Inferior parietal cortex (tissue), 1 donor: ENCODE measurements around the gene BCDIN3D.

ENCODE experiments used
- DNase-seq: peaks from one replicate; pipeline ENCODE4 v3.0.0-alpha.2; 2016; ENCODE audit errors: extremely low spot score

The BCDIN3D gene

DNA sequence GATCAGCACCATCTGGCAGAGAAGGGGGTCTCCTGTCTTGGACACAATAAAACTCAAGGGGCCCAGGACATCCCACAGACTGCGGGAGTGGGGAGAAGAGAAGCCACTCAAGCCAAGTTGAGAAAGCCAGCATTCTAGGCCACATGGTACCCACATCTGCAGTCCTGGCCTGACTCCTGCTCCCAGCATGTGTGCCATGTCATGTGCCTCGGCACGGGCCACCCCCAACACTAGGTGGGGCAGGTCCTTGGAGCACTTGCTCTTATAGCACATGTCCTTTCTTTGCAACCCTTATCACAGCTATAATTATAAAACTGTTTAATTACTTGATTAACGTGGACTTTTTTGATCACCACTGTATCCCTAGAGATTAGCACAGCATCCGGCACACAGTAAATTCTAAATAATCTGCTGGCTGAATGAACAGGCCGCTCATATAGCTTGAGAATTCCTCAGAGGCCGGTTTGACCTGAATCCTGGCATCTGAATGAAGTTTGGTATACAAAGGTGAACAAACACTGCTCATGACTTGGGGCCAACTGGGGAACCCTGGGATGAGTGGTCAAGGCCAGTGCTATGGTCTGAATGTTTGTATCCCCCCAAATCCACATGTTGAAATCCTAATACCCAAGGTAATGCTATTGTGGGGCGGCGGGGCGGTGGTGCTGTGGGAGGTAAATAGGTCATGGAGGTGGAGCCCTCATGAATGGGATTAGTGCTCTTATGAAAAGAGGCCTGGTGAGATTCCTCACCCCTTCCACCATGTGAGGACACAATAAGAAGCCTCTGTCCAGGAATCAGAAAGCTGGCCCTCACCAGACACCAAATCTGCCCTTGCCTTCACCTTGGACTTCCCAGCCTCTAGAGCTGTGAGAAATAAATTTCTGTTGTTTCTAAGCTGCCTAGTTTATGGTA lies 21.3 kb downstream of the BCDIN3D start:
- DNase-seq, result no peak

DNA sequence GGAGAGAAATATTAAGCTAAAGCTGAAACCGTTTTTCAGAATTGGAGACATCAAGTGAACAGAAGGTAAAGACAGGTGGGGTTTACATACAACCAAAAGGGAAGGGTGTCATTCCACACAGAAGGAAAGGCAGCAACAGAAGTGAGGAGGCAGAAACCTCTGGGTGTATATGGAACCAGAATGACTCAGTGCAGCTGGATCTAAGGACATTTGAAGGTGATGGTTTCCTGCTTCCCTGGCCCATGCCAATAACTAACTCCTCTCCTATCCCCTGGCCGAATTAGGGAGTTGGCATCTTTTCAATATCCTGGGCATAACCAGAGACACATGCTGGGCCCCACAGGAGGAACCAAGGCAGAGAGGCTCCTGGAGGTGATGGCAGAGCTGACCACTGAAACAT lies 23.1 kb downstream of the BCDIN3D start:
- no peak for DNase-seq

DNA sequence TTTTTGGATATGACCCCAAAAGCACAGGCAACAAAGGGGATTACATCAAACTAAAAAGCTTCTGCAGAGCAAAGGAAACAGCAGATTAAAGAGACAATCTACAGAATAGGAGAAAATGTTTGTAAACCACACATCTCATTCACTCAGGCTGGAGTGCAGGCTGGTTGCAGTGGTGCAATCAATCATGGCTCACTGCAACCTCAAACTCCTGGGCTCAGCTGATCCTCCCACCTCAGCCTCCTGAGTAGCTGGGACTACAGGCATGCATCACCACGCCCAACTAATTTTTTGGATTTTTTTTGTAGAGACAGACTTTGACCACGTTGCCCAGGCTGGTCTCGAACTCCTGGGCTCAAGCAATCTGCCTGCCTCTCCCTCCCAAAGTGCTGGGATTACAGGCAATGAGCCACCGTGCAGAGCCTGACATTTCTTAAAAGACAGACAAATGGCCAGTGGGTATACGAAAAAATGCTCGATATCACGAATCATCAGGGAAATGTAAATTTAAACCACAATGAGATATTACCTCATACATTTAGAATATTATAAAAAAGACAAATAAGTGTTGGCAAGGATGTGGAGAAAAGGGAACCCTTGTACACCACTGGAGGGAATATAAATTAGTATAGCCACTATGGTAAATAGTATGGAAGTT lies 24.5 kb downstream of the BCDIN3D start:
- DNase-seq, result no peak

DNA sequence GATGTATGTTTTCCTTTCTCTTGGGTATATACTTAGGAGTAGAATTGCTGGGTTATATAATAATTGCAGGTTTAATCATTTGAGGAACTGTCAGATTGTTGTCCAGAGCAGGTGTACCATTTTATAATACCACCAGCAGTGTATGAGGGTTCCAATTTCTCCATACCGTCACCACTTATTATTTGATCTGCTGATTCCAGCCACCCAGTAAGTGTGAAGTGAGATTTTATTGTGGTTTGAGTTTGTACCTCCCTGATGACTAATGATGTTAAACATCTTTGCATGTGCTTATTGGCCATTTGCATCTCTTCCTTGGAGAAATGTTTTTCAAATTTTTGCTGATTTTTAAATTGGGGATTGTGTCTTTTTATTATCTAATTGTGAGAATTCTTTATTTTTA lies 29.8 kb downstream of the BCDIN3D start:
- DNase-seq, result no peak

DNA sequence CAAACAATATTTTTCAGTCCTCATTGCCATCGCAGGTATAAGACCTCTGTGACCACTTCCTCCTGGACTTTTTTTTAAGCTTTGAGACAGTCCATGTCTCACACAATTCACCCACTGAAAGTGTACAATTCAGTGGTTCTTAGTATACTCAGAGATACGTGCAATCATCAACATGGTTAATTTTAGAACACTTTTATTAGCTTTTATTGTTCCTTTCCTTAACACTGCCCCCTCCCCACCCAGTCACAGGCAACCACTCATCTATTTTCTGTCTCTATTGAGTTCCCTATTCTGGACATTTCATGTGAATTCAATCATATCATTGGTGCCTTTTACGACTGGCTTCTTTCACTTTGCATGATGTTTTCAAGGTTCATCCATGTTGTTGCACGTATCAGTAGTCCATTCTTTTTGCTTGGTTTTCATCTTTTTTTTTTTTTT lies 30.9 kb downstream of the BCDIN3D start:
- DNase-seq, result no peak

DNA sequence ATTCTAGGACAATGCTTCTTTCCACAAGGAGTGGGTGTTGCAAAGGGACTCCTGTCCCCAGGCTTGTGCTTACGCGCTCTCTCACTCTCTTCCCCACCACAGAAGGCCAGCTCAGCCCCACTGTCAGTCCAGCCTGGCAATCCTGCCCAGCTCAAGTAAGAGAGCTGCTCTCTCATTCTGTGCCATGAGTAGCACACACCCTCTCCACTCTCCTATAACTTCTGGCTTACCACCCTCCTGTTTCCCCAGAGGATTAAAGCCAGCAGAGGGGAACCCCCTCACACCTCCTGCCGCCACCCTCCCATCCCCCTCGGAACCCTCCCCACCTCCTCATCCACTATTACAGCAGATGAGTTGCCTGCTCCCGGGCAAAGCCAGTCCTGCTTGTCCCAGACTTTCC lies 31.8 kb downstream of the BCDIN3D start:
- DNase-seq, result no peak

DNA sequence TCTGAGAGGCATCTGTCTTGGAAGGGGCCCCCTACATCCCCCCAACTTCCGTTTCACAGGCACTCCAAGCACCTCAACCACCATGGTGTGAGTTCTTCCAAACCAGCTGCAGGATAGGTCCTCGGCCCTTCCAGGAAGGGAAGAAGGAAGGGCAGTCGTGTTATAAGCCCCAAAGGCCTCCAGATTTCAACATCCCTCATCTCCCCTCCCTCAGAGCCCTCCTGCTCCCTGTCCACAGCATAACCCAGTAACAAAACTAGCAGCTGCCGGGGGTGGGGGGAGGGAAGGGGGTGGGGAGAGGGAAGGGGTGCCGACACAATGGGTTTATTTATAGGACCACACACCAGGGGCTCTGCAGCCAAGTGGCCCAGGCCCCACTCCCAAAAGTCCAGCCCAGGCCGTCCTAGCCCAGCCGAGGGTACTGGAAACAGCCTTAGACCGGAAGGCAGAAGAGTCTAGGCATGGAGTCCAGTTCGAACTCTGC lies 33.0 kb downstream of the BCDIN3D start:
- no peak for DNase-seq

DNA sequence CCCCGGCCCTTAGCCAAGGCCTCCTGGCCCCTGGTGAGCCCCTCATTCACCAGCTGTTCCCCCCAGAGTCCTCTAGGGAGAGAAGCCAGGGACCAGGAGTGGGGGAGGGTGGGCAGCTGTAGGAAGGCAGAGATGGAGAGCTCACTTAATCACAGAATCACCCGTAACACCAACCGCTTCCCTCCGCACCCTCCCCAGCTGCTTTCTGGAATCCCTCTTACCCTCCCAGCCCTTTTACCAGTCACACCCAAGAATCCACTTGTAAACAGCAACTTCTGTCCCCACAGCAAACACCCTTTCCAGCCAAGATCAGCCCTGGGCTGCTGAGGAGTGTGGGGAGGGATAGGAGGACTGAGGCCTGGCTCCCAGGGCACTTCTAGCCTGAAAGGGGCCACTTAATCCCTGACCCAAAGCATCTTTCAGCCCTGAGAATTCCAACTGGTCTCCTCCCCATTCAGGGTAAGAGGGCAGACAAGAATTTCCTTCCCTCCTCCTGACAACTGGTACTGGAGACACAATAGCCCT lies 33.5 kb downstream of the BCDIN3D start:
- DNase-seq, result no peak

DNA sequence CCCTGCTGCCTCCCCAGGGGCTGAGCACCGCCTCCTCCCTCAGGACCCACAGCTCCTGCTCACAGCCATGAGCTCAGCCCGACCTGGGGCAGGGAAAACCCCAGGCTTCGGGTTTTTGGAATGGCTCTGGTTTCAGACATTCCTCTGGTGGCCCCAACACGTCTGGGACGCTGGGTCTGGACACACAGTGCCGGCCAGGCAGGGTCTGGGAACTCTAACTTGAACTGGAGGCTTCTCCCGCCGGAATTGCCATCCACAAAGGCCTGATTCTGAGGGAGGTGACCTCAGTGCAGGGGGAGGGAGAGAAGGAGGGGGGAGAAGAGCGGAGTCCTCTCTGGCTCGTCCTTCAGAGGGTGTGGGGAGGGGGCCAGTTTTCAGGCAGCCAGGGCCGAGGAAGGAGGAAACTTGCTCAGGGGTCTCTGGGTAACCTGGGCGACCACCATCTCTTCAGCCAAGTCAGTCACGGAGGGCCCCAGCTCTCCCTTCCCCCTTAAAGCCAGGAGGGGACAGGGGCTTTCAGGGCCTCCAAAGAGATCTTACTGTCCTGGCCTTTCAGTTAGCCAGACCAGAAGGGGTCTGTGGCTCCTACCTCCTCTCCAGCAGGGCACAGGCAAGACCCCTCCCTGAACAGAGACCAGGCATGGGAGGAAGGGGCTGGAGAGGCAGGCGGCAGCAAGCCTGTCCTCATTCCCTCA lies 34.1 kb downstream of the BCDIN3D start:
- DNase-seq, result peak; percentile 43

DNA sequence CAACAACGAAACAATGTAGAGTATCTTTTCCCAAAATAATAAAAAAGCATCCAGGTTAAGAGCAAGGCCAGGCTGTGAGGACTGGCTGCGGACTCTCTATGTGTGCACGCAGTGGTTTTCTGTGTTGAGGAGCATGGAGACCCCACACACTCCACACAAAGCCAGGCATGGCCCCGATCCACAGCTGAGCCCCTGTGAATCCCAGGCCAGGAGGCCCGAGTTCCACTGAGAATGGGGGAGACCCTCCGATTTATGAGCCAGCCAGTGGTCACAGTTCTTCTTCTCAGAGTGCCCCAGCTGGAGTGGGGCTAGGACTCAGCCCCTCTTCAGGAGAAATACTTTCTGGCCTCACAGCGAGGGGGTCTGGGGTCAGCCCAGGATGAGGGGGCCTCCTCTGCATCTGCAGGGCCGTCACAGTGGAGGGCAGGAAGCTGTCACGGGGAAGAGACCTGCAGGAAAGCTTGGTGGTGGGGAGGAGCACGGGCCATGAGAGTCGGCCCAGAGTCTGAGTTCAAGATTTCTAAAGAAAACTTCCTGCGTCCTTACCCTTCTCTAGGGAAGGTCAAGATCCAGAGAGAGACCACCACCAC lies 34.8 kb downstream of the BCDIN3D start:
- DNase-seq, result no peak

DNA sequence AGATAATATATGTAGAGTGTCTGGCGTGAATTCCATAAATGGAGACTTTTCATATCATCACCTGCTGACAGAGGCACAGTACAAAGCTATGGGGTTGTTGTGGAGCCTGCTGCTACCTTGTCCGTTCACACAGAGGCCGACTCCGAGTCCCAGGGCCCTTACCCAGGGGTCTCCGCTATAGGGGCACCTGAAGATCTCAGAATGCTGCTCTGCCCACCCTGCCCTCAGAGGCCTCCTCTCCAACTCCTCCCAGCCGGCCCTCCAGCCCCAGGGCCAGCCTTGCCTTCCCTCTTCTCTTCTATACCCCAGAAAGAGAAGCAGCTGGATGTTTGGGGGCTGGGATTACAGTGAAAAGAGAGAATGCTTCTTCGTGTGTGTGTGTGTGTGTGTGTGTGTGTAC lies 36.0 kb downstream of the BCDIN3D start:
- no peak for DNase-seq

DNA sequence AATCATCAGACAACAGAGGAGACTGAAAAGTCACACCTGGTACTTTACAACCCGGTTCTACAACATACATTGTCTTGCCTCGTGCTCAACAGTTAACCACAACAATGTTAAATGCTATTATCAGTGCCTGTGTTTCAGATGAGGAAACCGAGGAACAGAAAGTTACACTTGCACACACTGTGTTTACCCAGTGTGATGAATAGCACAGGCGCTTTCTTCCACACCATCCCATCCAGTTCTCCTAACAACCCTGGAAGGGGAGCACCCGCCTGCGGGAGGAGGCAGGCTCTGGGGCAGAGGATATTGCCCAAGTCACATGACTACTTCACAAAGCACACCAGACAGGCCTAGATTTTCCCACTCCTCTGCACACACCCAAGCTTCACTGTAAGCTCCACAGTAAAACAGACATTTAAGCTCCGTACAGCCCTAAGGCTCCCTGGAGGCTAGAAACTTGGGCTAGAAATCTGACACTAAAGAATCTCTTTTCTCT lies 36.5 kb downstream of the BCDIN3D start:
- no peak for DNase-seq

DNA sequence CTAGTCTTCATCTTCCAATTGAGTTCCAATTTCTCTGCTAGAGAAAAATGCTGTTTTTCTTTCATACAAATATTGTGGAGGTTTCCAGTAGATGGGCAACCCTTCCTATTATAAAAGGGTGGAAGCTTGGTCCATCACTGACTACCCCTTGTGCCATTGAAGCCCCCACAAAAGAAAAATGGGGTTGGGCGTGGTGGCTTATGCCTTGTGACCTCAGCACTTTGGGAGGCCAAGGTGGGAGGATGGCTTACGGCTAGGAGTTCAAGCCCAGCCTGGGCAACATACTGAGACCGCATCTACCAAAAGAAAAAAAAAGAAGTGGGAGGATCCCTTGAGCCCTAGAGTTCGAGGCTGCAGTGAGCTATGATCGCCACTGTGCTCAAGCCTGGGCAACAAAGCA lies 37.5 kb downstream of the BCDIN3D start:
- DNase-seq, result no peak

DNA sequence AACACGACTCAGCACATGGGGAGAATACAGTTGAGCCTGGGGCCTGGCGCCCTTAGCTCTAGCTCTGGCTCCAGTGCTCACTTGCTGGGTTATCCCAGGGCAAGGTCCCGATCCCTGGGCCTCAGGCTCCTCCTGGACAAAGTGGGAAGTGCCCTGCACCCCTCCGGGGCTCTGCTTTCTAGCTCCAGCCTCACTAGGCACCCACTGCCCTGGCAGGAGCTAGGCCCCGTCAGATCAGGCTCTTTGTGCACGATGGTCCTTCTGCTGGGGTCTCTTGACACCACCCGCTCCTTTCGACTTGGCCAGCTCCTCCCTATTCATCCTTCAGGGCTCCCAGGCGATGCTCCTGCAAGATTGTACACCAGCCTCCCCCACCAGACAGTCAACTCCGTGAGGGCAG lies 38.1 kb downstream of the BCDIN3D start:
- no peak for DNase-seq

DNA sequence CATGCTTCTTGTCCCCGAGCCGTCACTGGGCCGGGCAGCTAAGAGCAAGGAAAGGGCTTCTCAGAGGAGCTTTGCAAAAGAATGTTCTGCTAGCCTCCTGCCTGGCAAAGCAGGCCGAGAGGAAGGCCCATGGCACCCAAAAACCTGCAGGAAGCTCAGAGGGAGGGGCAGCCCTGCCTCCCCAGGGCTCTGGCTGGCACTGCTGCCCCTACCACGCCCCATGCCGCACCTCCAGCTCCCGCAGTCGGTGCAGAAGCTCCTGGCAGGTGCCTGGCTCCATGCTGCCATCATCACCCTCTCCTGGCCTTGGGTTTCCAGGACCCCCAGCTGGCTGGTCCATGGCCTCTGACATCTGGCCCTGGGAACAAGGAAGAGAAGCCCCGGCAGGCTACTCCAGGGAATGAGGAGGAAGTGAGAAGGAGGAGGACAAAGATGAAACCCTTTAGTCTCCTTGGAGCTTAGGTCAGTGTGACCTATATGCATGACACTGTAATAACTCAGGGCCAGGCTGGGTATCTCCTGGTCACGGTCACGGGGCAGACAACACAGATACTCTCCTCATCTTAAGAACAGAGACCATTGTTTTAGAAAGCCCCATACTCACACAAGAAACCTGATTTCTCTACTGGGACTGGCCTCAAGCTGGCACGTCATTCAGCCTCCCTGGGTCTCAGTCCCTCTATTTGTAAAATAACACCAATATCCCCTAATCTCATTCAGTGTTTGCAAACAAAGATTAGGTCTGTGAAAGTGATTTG lies 39.0 kb downstream of the BCDIN3D start:
- no peak for DNase-seq

DNA sequence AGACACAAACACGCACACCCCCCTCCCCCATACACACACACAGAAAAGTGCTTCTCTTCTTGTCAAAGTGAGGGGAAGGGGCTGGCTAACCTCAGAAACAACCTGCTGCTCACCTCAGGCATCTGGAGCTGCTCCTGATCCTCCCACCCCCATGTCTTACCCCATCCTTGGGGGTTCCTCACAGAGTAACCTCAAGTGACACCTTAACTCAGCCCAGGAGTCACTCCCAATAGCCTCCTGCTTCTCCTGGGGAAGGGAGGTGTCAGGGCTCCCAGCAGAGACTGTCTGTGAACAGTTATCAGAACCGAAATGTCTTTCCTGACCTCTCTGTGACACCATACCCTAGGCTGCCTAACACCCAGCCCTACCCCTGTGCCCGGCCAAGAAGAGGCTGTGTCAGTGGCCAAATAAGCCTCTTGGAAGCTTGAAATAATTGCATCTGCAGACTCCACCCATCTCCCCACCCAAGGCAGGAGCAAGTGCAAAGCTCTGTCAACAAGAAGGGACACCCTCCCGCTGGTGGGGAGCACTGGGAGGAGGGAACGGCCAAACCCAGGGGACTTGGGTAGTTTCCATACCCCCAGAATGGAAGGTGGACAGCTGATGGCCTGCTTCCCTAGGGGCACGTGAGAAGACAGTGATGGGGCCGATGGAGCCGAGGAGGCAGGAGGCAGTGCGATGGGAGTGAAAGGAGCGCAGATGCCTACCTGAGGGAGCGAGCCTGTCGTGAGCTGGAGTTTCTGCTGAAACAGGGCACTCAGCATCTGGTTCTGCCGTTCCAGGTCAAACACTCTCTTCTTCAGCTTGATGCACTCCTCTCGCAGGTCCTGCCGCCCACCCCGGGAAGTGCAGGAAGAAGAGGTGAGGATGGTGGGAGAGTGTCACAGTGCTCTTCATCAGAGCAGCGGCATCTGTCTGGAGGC lies 41.5 kb downstream of the BCDIN3D start:
- no peak for DNase-seq

DNA sequence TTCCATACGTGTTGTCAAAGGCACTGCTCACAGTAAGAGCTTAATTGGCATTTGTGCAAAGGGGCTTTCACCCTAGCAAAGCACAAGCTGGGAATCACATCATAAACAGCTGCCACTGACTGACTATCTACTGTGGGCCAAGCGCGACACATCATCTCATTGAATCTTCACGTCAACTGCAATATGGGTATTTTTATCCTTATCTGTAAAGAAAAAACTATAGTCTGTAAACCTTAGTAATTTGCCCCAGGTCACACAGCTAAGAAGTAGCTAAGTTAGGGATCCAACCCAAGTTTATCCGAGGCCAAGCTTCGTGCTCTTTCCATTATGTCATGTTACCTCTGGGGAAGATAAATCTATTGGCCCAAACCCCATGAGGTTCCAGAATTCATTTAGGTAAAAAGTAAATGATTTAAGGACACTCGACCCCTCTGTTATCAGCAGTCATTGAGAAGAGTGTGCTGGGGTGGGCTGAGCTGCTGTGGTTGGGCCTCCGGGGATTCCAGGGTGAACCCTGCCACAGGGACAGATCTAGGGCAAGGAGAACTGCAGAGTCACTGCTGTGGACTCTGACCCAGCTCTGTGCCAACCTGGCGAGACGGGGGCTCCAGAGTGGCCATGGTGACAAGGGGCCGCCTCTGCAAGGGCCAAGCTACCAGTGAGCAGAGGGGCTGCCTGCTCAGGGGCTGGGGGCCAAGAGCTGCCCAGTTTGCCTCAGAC lies 42.3 kb downstream of the BCDIN3D start:
- DNase-seq, result no peak

DNA sequence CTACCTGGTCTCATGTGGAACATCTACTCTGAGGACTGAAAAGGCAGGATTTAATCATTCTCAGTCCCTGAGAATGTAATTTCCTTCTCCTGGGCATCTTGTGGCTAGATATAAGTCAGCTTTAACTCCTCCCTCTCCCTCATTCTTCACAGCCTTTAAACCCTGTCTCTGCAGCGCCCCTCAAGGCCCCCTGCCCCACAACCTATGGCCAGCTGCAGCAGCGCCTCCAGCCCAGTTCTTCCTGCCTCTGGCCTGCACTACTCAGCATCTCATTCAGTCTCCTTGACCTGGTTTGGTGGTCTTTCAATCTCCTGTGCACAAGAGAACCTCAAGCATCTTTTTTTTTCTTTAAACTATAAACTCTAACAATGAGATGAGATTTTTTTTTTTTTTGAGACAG lies 44.0 kb downstream of the BCDIN3D start:
- DNase-seq, result no peak

DNA sequence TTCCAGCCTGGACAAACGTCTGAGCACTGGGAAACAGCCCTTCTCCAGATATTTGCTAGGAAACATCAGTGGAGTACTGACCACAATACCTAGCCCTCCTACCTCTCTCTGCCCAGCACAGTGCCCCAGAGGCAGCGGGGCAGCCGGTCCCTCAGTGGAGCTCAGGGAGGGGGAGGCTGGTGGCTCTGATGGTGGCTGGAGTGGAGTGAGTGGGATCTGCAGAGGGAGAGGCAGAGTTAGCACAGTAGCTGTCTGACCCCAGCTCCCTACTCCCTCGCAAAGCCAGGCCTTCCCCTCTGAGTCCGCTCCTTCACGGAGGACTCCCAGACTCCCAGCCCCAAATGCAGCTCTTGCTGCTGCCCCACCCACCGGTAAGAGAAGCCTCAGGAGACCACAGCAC lies 44.7 kb downstream of the BCDIN3D start:
- no peak for DNase-seq
